GM03348 (cell line): ENCODE measurements around the gene CAMK4.
A peak's percentile ranks its signal among the peaks of the same experiment; 100 is the strongest.
"Not testable (repeated sequence)": the region's sequence is repeated elsewhere in the genome, so short reads cannot be mapped to it uniquely, and the experiment has no call there.

Source experiments
- DNase-seq: peaks from one replicate; pipeline ENCODE4 v3.0.0; 2012; ENCODE audit warnings: low spot score

CAMK4 gene

DNA sequence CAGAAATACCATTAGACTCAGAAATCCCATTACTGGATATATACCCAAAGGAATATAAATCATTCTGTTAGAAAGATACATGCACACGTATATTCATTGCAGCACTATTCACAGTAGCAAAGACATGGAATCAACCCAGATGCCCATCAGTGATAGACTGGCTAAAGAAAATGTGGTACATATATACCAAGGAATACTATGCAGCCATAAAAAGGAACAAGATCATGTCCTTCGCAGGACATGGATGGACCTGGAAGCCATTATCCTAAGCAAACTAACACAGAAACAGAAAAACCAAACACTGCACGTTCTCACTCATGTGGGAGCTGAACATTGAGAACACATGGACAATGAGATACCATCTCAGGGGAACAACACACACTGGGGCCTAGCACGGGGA lies 33.4 kb downstream of the CAMK4 start:
- not testable (repeated sequence) for DNase-seq

DNA sequence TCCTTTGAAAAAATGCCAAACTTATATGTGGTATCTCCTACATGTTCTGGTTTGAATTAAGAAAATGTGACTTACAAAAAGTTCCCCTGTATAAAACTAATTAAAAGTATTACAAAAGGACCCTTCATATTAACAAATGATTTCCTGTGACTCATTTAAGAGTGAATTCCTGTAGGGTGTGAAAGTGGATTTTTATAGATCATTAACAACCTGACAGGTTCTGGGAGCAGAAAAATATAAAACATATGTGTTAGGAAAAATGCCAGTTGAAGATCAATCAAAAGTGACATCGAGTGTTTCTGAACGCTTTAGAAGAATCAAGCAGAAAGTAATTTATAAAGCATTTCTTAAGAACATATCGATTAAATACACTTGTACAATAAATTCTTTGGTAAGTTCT lies 35.5 kb downstream of the CAMK4 start:
- DNase-seq: no peak

DNA sequence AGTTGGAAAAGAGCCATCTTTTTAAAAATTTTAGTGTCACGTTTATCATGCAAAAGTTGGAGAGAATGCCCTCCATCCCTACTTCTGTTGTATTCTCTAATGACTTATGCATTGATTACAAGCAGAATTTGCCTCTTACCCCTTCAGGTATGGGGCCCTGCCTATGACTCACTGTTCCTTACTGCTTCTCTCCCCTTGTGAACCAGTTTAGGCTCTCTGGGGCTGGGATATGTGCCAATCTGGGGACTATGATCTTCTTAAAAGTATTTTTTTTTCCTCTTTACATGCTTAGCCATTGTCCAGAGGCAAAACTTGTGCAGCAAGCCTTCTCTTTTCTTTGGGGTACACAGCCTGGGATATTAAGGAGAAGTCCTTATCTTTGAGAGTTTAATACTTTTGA lies 37.4 kb downstream of the CAMK4 start:
- no peak for DNase-seq

DNA sequence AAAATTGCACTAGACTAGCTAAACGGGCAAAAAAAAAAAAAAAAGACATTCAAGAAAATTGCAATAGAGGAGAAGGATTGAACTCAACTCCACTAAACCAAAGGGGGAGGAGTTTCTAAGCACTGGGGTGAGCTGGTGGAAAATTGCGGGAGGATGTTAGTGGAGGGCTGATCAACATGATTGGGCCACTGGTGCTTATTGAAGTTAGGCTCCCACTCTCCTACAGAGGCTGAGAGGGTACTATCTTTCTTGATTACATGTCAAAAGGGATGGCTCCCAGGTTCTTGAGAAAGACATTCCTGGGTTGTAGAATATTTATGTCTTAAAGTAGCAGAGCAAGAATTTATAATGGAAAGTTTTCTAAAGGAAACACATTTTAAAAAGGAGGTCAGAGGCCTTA lies 38.0 kb downstream of the CAMK4 start:
- no peak for DNase-seq

DNA sequence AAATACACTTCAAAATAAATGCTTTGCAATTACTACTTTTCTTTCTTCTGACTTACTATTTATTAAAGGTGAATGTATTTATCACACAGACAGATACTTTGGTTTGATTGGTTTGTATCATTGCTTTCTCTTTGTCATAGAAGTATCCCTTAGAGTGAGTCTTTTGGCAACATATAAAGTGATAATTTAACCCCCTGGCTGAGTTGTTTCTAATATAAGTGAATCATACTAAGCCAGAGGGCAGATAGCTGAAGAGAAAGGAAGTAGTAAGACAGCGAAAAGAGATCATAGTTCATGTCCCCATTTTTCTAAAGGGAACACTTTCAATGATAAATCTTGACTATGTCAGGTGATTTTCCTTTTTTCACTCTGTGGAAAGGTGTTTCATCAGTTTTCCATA lies 38.6 kb downstream of the CAMK4 start:
- DNase-seq: no peak

DNA sequence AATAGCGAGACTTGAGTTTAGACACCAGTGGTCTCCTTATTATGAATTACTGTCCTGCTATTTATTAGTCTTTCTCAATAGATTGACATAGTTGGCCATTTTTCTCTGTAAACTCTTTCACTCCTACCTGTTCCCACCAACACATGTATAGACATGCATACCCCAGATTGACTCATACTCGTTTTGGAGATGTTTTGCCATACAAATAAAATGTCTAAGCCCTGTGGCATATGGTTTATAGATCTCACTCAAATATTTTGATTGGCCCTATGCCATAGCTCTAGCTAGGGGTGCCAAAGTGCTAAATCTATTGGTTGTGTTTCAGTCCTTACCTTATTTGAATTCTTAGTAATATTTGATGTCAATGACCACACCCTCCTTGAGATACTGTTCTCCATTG lies 42.3 kb downstream of the CAMK4 start:
- no peak for DNase-seq

DNA sequence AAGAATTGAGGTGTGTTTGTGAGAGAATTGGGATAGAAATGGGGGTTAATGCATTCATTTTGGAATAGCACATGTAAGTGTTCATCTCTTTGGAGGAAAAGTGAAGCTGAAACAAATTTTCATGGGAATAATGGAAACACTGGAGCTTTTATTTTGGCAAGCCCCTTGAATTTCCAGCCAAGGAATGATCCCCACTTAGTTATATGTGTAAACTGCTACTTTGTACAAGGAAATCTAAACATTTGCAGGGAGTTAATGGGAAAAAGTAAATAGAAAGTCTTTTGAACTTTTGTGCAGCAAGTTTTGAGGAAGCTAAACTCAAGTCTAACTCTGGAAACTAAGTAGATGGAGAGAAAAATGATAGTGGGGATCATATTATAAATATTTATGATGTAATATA lies 44.1 kb downstream of the CAMK4 start:
- DNase-seq: no peak

DNA sequence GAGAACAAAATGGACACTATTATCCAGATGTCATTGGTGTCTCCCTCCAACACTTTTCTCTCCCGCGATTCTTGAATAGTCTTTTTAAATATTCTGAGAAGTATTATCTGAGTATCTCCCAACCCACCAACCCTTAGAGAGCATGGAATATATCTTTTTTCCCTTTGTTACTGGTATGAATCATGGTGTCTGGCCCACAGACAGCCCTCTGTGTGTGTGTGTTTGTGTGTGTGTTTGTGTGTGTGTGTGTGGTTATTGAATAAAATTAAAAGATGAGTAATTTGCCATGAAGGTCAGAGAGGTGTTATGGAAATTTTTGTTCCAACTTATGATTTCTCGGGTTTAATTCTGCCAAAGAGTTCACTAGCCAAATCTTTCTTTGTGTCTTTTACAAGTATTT lies 47.7 kb downstream of the CAMK4 start:
- DNase-seq: no peak

DNA sequence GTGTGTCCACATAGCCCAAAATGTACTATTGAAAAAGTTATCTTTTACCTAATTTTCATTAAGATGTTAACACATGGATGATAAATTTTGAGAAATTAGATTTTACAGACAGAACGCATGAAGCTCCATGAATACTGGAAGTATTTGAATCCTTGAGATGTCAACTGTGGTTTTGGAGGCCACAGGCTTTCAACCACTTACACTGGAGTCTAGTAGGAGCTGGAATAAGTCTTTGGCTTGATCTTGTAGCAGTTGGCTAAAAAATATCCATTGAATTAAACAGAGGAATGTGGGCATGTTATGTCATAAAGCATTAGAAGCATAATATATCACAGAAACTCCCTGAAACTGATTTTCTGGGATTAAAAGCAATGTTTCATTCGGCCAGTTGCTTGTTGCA lies 52.9 kb downstream of the CAMK4 start:
- DNase-seq: no peak

DNA sequence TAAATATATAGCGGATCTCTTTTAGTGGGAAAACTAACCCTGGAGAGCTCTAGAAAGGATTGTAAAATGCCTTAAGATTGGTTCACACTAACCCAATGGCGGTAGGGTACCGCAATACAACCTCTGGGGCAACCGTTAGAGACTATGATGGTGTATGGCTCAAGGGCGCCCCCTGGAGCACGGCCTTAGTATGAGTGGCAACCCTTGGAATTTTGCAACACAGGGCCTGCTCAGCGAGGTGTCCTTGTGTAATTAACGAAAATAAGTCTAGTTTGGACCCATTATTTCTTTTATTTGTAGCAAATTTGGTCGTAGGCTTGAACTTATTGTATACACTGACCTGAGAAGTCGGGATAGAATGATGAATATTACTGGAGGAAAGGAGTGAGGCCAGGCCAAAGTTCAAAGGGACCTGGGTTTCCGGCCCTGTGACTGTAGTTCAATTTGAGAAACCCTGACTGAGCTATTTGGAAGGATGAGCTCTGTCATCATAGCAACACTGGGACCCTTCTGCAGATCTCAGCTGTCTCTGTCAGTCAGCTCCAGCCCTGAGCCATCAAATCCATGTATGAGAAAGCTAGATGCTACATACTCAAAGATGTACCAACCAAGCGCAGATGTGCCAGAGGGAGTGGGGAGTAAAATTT lies 54.8 kb downstream of the CAMK4 start:
- DNase-seq: peak; percentile 14

DNA sequence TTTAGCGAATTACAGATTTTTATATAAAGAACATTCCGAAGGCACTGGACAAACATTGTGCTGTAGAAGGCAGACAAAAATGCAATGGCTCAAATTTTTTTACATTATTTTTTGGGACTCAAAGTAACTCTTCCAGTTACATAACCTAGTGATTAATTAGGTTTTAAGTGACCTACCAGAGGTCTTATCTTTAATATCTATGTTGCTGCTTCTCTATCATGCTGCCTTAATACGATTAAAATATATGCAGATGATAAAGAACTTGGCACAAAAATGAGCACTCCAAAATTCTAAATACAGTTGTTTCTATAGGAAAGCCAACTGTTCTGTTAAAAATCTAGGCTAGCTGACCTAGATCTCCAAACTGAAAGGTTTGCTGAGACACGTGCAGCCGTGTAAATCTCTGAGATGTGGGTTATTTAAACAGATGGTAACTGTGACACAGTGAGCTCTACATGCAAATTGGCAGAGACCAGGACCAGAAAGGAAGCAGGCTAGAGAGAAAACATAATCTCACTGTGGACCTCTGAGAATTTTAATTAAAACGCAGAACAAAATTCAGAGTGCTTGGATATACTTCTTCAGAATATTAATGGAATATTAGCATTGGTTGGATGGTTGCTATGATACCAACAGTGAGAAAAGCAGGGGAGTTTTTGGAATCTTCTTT lies 56.2 kb downstream of the CAMK4 start:
- no peak for DNase-seq

DNA sequence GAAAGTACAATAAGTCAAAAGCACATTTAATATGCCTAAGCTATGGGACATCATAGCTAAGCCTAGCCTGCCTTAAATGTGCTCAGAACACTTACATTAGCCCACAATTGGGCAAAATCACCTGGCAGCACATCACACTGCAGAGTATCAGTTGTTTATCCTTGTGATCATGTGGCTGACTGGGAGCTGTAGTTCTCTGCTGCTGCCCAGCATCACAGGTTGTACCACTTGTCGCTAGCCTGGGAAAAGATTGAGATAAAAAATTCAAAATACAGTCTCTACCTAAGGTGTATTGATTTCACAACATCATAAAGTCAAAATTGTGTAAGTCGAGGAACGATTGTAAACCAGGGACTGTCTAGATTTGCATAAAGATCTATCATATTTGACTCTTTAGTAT lies 58.6 kb downstream of the CAMK4 start:
- no peak for DNase-seq

DNA sequence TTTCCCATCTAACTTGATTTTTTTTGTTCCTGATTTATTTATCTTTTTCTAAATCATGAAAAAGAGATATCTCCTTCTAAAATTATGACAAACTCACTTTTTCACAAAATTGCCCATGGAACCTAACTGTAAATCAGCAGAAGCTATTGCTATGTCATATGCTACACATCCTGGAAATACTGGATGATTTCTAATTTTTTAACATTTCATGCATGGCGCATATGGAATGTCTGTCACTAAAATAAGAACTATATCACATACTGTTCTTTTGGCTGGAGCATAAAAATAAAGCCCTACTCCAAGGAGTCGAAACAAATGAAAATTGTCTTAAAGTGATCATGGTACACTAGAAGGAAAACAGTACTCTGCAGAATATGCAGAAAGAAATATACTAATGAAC lies 60.6 kb downstream of the CAMK4 start:
- DNase-seq: no peak

DNA sequence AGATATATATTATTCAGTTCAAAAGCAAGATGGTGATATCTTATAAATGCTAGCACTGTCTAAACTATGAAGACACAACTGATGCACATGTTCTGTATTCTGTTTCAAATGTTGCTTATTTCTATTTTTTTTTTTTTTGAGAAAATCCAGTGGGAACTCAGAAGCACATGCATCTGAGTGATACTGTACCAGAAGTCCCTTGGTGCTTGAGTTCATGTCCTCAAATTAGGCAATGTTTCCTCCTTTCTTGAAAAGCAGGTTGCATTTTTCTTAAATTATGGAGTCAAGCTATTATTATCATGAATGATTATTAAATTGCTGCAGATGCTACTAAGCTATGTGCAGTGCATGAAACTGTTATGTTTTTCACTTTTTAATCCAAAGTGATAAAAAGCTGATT lies 70.4 kb downstream of the CAMK4 start:
- DNase-seq: no peak

DNA sequence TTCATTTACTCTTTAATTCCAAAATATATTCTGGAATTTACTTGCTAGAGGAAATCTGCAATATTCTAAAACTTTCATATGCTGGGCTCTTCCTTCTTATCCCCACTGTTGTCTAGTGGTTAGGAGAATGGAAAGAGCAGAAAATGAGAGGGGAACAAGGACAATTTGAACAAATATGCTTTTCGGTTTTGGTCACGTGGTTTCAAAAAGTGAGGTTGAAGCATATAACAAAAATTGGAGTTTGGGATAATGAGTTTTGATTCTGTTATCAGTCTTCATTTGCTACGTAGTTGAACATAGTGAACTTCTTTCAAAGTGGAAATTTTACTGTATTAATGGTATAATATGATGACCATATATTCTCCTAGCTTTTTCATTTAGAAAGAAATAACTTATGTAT lies 71.5 kb downstream of the CAMK4 start:
- DNase-seq: no peak

DNA sequence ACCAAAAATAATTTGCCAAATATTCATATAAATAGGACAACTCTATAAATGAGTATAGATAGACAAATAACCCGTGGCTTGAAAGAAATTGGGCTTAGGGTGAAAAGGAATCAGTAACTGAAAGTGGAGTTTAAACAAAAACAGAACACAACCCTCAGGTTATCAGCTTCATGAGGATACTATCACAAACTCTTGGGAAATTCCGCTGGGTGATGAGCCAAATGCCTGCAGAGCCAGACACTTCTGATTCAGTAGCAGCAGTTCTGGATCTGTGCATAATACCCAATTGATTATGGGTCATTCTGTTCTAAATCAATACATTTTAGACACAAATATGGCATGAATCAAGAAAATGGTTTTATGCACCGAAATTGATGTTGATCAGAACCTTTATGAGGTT lies 72.4 kb downstream of the CAMK4 start:
- DNase-seq: no peak

DNA sequence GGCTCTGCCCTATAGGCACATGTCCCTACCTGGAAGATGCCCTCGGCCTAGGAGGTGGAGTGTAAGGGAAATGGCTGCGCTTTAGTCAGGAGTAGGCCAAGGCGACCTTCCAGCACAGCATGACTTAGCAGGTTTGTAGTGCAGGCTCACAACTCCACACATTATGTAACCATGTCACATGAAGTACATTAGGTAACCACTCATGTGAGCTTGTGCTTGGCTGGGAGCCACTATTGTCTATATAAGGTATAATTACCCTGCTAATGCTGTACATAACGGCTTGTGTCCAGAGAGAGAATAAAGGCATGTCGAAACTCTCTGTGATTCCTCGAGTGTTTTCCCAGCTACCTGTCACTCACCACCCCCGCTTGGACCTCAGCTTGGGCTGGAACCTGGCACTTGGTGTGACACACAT lies 74.9 kb downstream of the CAMK4 start:
- DNase-seq: no peak

DNA sequence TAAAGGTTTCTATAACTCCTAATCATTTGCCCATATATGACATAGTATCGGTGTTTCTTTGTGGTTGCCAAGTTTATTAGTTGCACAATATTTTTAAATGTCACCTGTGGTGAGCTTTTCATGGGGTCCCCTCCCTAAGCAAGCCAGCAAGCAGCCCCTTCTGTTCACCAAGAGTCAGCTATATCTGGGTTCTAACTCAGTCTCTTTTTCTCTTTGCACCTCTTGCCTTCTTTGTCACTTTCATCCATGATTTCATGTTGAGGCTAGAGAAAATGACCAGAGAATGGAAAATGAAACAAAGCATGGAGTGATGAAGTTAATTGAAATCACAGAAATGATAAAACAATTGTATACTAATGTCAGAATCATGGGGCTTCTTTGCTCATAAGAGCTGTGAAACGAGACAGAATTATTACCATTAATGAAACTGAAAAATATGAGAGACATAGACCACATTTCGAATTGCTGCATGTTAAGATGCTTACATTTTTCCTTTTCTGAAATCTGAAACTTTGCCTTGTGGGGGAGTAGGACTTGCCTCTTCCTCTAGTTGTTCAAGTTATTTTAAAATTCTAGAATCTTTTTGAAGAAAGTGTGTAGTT lies 75.7 kb downstream of the CAMK4 start:
- no peak for DNase-seq

DNA sequence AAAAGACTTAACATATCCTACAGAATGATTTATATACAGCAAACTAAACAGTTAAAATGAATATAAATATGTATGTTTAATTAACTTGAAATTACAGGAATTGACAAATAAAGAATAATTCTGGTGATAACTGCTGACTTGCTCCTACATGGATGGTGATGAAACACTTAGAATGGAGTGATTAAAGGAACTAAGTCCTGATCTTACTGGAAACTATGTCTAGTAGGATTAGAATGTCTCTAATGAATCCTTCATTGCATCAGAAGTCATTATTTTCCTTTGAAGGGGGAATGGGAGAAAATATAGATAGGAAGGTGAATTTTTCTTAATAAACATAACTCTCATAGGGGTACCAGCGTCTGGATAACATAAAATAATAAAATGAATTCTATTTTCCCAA lies 77.1 kb downstream of the CAMK4 start:
- DNase-seq: no peak

DNA sequence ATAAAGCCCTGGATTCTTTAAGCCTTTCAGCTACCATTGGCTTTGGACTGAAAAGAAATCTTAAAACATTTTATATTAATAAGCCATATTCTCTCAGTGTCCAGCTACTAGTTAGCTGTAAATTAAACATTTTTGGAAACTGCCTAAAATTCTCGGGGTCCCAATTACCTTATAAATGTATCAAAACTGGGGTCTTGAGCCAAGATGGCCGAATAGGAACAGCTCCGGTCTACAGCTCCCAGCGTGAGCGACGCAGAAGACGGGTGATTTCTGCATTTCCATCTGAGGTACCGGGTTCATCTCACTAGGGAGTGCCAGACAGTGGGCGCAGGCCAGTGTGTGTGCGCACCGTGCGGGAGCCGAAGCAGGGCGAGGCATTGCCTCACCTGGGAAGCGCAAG lies 77.9 kb downstream of the CAMK4 start:
- not testable (repeated sequence) for DNase-seq

DNA sequence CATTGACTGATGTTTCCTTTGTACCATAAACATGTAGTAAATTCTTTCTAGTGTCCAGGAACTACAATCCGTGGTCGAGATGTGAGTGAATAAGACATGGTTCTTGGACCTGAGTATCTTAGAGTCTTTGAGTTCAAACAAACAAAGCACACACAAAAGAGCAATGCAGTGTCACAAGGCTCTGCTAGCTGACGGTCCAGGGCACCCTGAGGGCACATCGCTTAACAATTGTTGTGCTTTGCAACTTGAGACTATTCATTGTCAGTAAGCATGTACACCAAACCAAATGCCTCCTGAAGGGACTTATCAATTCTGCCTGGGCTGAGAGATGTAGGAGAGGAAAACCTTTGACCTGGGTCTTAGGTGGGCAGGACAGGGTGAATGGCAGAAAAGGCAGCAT lies 84.8 kb downstream of the CAMK4 start:
- DNase-seq: no peak

DNA sequence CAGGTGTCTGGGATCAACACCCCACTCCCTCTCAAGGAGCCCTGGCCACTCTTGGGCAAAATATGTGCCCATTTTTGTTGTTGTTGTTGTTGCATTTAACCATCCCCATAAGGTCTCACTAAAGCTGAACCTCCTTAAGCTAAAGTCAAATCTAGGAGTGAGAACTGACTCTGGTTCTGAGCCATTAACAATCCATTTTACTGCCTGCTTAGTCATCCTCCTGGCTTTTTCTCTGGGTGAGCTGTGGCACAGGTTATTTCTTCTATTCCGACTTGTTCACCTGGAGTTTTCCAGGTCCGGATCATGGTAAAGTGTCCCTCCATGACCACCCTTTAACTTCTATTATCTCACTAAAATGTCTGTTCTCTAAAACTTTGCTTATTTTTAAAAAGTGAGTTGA lies 85.2 kb downstream of the CAMK4 start:
- DNase-seq: no peak

DNA sequence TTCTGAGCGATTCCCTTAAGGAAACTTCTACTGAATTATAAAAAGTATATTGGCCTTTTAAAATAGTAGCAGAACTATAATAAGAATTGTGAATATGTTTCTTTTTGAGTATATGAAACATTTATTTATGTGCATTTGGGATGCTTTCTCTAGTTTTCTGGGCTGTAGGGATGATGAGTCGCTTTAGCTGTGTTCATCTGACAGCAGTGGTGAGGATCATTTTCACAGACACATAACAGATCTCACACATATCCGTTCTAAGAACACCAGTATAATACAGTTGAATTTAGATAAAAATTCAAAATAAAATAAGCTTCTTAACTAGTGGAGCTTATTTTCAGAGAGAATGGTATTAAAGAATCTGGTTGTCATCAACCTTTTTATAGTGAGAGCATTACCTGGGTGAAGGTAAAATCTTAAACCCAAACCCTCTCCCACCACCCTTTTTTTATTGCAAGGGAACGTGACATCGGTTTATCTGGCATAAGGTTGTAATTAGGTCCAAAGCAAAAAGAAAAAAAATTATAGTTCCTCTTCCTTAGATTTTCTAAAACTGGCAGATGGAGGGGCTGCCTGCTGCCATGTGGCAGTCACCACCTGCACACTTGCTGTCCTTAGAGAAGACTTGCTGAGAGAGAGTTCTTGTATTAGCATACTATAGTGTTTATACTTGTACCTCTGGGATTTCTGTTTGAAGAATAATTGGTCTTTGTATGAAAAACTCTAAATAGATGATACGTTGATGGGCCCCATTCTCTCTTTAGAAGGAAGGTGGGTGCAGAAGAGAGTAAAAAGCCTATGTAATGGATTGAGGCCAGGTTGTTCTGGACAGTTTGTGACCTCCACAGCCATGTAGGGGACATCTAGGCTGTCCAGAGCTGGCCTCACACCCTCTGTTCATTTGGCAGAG lies 86.8 kb downstream of the CAMK4 start:
- DNase-seq: no peak
